ELF-1 (cell line): ENCODE measurements around the gene SLC1A7.

Source experiments
- DNase-seq: peaks from one replicate; pipeline ENCODE4 v3.0.0-alpha.2; 2016; ENCODE audit warnings: low read depth, low spot score

SLC1A7 gene

GRCh38 chr1:53134042-53134485 lies 8.4 kb downstream of the SLC1A7 start:
- DNase-seq = no peak

DNA sequence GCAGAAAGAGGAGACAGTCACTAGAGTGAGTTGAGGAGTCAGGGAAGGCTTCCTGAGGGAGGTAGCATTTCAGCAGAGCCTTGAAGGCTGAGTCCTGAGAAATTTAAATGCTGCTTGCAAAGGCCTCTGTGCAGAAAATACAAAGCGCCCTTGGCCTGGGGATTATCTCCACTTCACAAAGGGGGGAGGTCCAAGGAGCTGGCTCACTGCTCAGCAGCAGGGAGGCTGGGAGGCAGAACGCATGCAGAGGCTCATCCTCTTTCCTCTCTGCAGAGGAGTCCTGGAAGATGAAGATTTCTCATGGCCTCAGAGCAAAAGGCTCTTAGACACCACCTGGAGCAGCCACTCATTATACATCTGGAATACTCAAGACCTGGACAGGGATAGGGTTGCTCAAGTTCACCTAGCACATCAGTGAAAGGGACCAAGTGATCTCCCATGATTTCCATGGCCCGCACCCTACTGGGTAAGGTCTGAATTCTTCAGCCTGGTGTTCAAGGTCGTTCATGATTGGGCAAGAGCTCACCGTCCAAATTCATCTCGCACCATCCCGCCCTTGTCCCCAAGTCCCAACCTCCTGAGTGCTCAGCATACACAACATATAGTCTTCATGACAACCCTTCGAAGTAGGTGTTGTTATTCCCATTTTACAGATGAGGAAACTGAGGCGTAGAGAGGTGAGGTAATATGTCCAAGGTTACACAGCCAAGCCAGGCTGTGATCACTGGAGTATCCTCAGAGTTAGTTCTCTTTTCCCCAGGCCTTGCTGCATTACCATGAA lies 9.0 kb downstream of the SLC1A7 start:
- DNase-seq = no peak

DNA sequence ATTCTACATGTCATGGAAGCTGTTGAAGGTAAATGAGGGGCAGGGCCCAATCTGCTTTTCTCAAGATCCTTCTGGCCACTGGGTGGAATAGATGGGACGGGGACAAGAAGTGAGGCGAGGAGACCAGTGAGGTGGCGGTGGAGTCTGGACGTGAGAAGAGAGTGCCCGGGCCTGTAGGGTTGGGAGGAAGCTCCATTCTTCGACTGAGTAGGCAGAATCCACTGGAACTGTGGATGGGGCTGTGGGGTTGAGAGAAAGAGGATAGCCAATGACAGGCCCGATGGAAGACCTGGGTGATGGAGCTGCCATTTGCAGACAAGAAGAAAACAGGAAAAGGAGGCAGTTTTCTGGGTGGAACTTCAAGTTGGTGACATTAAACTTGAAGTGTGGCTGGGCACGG lies 10.3 kb downstream of the SLC1A7 start:
- no peak for DNase-seq

DNA sequence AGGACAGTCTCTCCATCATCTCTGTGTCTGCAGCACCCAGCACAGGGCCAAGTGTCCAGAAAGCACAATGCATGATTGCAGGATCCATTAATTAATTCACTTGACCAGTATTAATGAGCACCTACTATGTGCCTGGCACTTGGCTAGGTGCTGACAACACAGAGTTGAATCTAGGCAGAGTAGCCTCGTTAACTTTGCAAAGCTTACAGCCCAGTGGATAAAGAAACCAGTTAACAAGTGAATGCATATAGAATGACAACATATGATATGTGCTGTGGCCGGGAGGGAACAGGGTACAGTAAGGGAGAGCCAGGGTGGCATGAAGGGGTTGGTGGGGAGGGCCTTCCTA lies 10.9 kb downstream of the SLC1A7 start:
- no peak for DNase-seq

GRCh38 chr1:53130878-53131589 lies 11.4 kb downstream of the SLC1A7 start:
- no peak for DNase-seq

DNA sequence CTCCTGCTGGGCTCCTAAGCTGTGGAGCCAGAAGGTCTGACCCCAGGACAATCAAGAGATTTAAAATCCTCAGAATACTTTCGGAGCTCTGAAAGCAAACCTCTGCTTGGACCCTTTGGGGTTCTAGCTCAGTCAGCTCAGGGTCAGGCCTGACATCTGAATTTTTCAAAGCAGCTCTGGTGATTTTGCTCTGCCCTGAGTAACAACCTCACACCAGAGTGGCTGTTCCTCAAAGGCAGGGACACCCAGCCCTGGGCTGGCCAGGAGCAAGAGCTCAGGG lies 11.9 kb downstream of the SLC1A7 start:
- no peak for DNase-seq

DNA sequence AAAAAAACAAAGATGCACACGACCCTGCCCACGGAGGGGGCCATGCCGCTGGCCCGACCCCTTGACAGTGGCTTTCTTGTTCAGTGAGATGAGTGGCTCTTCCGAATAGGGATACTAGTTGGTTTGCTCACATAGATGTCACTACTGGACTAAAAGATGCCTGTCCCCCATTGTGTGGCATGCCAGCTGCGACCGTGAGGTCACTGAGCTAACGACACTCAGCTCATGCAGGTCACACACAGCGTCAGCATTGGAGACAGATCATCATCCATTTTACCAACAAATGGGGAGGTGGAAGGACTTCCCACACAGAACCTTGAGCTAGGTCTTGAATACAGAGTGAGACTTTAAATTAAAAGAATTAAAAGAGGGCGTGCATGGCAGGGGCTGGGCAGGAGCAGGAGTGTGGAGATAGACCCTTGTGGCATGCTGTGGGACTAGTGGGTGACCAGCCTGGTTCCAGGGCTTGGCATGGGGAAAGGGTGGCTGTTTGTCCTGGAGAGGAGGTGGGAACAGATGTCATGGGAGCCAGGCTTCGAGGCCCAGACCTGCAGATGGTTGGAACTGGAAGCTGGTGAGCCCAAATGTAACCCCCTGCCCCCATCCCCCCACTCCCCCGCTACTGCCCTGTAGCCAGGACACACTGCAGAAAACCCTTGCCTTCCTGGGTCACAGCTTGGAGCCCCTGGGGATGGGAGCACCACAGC lies 12.4 kb downstream of the SLC1A7 start:
- DNase-seq = no peak

DNA sequence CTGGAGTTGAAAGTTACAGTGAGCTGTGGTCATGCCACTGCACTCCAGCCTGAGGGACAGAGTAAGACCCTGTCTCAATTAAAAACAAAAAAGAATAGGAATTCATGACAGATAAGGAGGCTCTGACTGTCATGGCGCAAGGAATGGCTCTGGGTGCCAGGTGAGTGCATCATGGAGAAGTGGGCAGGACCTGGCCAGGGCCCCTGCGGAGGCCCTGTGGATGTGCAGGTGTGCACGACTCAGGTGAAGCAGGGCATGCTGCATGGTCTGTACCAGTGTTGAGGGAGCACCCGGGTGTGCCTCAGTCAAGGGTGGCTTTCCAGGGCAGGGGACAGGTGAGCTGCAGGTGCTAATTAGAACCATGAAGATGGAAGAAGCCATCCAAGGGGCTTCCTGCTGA lies 14.0 kb downstream of the SLC1A7 start:
- DNase-seq = no peak

DNA sequence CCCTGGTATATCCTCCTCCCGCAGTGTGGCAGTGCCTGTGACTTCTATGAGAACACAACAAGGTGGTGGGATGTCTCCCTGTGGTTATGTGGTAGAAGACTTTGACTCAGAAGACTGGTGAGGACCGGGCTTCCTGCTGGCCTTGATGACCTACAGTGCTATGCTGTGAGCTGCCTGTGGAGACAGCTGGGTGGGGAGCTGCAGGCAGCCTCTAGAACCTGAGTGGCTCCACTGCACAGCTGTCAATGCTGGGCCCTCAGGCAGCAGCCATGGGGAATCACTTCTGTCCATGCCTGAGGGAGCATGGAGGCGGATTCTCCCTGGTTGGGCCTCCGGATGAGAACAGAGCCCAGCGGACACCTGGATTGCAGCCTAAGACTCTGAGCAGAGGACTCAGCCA lies 14.9 kb downstream of the SLC1A7 start:
- DNase-seq = no peak

DNA sequence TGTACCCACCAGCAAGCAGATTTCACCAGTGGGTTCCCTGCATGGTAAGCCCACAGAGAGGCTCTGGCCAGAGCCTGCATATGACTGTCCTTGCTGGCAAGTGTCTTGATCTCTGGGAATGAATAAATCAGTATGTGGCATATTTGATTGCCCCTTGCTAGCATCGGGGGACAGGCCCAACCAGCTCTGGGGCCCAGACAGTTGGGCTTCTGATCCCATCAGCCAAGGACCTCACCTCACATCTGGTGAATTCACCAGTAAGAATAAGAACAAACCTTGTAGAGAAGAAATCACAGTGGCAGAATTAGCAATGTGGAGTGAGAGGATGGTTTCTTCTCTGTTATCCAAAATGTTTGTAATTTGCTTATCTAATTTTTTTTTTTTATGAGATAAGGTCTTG lies 15.9 kb downstream of the SLC1A7 start:
- DNase-seq = no peak

- no peak for DNase-seq
Measured at GRCh38 chr1:53125623-53126360, 16.6 kb downstream of the SLC1A7 start.

DNA sequence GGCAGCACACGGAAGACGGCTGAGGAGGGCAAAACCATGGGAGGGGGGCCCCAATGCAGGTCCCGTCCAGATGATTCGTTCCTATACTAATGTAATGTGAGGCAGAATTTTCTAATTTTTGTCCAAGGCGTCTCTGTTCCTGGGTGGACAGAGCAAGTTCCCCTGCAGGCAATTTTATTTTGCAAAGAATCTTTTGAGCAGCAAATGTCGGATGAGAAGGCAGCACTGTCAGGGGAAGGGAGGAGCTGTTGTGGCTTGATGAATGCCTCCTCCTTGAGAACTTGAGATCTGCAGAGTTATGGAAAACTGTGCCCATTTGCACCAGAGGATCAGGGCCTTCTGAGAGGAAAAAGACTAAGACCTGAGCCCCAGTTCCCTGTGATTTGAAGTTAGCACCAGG lies 17.3 kb downstream of the SLC1A7 start:
- DNase-seq = no peak

- no peak for DNase-seq
Measured at GRCh38 chr1:53123453-53124140, 18.8 kb downstream of the SLC1A7 start.

GRCh38 chr1:53122961-53123413 lies 19.5 kb downstream of the SLC1A7 start:
- DNase-seq = no peak

DNA sequence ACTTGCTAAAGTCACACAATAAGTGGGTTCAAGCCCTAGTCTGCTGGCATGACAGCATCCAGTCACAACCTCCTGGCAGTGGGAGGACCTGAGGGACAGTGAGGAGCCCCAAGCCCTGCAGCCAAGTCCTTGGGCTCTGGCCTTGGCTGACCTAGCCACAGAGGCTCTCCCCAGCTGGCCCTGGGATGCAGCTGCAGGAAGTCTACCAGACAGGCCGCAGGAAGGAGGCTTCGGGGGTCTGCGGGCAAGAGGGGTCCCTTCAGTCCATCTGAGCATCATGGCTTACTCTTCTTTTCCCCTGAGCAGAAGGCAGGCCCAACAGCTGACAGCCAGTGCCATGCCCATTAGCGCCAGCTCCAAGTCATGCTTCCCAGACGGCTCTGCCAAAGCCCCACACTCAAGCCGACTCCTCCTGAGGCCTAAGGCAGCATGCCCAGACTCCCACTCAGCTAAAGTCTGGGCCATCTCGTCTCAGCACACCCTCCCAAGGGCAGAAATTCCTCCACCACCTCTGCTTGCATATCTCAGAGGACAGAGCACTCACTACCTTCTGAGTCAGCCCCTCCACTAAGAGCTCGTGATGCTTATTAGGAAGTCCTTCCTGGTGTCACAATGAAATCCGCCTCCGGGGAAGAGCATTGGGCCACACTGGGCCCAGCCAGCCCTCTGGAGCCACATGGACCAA lies 20.1 kb downstream of the SLC1A7 start:
- no peak for DNase-seq

DNA sequence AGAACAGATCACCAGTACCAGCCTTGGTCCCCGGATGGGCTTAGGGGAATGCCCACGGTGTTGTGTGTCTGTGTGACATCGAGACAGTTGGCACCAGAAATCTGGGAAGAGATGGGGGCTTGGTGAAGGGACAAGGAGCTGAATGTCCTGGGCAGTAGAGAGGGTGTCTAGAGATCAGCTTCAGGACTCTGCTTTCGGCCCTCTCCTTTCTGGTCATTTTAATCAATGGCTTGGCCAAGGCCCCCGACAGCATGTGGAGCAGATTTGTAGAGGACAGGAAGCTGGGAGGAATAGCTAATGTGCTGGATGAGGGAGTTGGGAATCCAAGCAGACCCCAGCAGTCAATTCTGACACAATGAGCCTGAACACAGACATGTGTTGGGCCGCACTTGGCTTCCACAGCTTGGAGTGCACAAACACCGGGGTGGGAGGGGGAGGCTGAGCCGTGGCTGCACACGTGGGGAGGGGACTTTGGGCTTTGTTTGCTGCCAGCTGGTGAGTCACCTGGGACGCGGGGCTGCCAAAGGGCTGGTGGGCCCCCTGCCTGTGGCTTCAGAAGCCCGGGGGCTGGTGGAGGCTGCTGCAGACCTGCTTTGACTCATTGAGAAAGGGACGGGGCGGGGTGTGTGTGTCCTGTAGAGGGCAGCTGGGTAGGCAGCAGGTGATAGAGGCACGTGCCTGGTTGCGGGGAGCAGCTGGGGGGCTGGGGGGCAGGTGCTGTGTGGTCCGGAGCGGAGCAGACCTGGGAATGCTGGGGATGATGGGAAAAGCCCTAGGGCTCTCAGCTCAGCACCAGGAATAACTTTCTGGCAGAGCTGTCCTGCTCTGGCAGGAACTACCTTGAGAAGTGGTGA lies 20.9 kb downstream of the SLC1A7 start:
- DNase-seq = peak; percentile 49

- no peak for DNase-seq
Measured at GRCh38 chr1:53120659-53121058, 21.8 kb downstream of the SLC1A7 start.

DNA sequence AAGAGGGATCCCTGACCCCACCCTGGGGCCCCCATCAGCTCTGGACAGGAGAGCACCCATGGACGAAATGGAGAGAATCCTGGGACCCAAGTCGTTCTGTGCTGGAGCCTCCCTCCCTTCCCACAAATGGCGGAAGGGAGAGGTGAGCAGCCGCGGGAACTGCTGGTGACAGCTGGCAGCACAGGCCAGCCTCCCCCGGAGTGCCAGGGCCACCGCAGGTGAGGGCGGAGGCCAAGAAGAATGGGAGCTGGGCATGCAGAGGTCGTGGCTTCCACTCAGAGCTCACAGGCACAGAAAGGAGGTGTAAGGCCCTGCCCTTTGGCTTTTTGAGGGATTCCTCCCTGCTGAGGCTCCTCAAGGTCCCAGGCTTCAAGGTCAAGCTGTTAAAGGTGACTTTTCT lies 24.6 kb downstream of the SLC1A7 start:
- DNase-seq = no peak

- DNase-seq = no peak
Measured at GRCh38 chr1:53116933-53117600, 25.4 kb downstream of the SLC1A7 start.
